IPS-11a (cell line): Measurements from ENCODE around the gene CADPS2.

Experiments used
- H3K4me3 ChIP-seq: one replicate; pipeline ENCODE4 v1.5.1; 2013; ENCODE audit warnings: low read depth, low read length, control low read depth

Gene CADPS2

GRCh38 chr7:122544463-122544862 is 341.8 kb downstream of the CADPS2 start:
- no peak overlapping the region for H3K4me3 ChIP-seq

- no peak overlapping the region for H3K4me3 ChIP-seq
Observed at GRCh38 chr7:122543891-122544290, 342.4 kb downstream of the CADPS2 start.

- no peak overlapping the region for H3K4me3 ChIP-seq
Observed at GRCh38 chr7:122543166-122543565, 343.1 kb downstream of the CADPS2 start.

GRCh38 chr7:122535086-122535485 is 351.2 kb downstream of the CADPS2 start:
- H3K4me3 ChIP-seq: no peak overlapping the region

- H3K4me3 ChIP-seq: no peak overlapping the region
Observed at GRCh38 chr7:122532406-122533269, 353.6 kb downstream of the CADPS2 start.

- H3K4me3 ChIP-seq: no peak overlapping the region
Observed at GRCh38 chr7:122528879-122529481, 357.3 kb downstream of the CADPS2 start.

- no peak overlapping the region for H3K4me3 ChIP-seq
Observed at GRCh38 chr7:122525355-122525754, 360.9 kb downstream of the CADPS2 start.

- H3K4me3 ChIP-seq: no peak overlapping the region
Observed at GRCh38 chr7:122521767-122522166, 364.5 kb downstream of the CADPS2 start.

- no peak overlapping the region for H3K4me3 ChIP-seq
Observed at GRCh38 chr7:122520971-122521555, 365.2 kb downstream of the CADPS2 start.

GRCh38 chr7:122518488-122518887 is 367.8 kb downstream of the CADPS2 start:
- H3K4me3 ChIP-seq: no peak overlapping the region

GRCh38 chr7:122517576-122517975 is 368.7 kb downstream of the CADPS2 start:
- no peak overlapping the region for H3K4me3 ChIP-seq

- no peak overlapping the region for H3K4me3 ChIP-seq
Observed at GRCh38 chr7:122515404-122515803, 370.9 kb downstream of the CADPS2 start.

GRCh38 chr7:122511268-122511667 is 375.0 kb downstream of the CADPS2 start:
- H3K4me3 ChIP-seq: no peak overlapping the region

GRCh38 chr7:122507591-122507990 is 378.7 kb downstream of the CADPS2 start:
- H3K4me3 ChIP-seq: no peak overlapping the region

GRCh38 chr7:122492007-122492406 is 394.3 kb downstream of the CADPS2 start:
- no peak overlapping the region for H3K4me3 ChIP-seq

- no peak overlapping the region for H3K4me3 ChIP-seq
Observed at GRCh38 chr7:122488241-122488640, 398.0 kb downstream of the CADPS2 start.

- H3K4me3 ChIP-seq: no peak overlapping the region
Observed at GRCh38 chr7:122487131-122487530, 399.1 kb downstream of the CADPS2 start.

GRCh38 chr7:122485856-122486255 is 400.4 kb downstream of the CADPS2 start:
- H3K4me3 ChIP-seq: no peak overlapping the region

- no peak overlapping the region for H3K4me3 ChIP-seq
Observed at GRCh38 chr7:122482212-122482611, 404.0 kb downstream of the CADPS2 start.

GRCh38 chr7:122470859-122471258 is 415.4 kb downstream of the CADPS2 start:
- H3K4me3 ChIP-seq: no peak overlapping the region

GRCh38 chr7:122468945-122469344 is 417.3 kb downstream of the CADPS2 start:
- no peak overlapping the region for H3K4me3 ChIP-seq
